Keratinocyte (primary cell): Measurements from ENCODE around the gene HNF1B. TPM values are rescaled to one million over a fixed set of nuclear protein-coding genes. Genes with fewer than 3 reads are reported as not detected.

ENCODE experiments used
- DNase-seq: peaks from one replicate; pipeline ENCODE4 v3.0.0-alpha.2; 2011; ENCODE audit warnings: low read depth, missing footprints, low spot score
- FAIRE-seq: peaks from 2 replicates; lab custom pipeline; 2011; peaks lifted over from hg19 to GRCh38; lab: Jason Lieb, UNC
- H2AFZ ChIP-seq: 2 replicates; pipeline ENCODE4 v1.6.0; 2012; ENCODE audit warnings: low read length, control low read depth, inconsistent platforms; ENCODE audit not compliant: control insufficient read depth
- H3K27ac ChIP-seq: 2 replicates; pipeline ENCODE4 v1.5.1; 2011; ENCODE audit warnings: low read length; ENCODE audit not compliant: control insufficient read depth, insufficient read depth
- H3K27me3 ChIP-seq: 3 replicates; pipeline ENCODE4 v1.6.0; 2011; ENCODE audit warnings: low read length; ENCODE audit not compliant: control insufficient read depth, insufficient read depth; ENCODE audit errors: extremely low read depth
- H3K36me3 ChIP-seq, 2 experiments: 2 replicates in 1 of 2; 3 replicates in 1 of 2; pipeline ENCODE4 v1.5.1; 2011; ENCODE audit warnings: low read length in 2 of 2, mild to moderate bottlenecking in 1 of 2; ENCODE audit not compliant: control insufficient read depth in 2 of 2, insufficient read depth in 2 of 2; ENCODE audit errors: extremely low read depth in 1 of 2
- H3K4me1 ChIP-seq: 3 replicates; pipeline ENCODE4 v1.5.1; 2011; ENCODE audit warnings: low read length; ENCODE audit not compliant: control insufficient read depth, insufficient read depth; ENCODE audit errors: extremely low read depth
- H3K4me2 ChIP-seq: 3 replicates; pipeline ENCODE4 v1.6.0; 2011; ENCODE audit warnings: low read depth, low read length; ENCODE audit not compliant: control insufficient read depth, insufficient read depth; ENCODE audit errors: extremely low read depth
- H3K4me3 ChIP-seq, 3 experiments: fragments of 200-600 bp in 1 of 3; sonication (generic) in 1 of 3; 2 replicates in 2 of 3; 3 replicates in 1 of 3; pipeline ENCODE4 v1.5.1; 2011 to 2016; ENCODE audit warnings: low read length in 3 of 3, mild to moderate bottlenecking in 3 of 3, control low read depth in 2 of 3, inconsistent platforms in 1 of 3, low read depth in 1 of 3, mixed read lengths in 1 of 3, mixed run types in 1 of 3, moderate library complexity in 1 of 3; ENCODE audit not compliant: control insufficient read depth in 2 of 3, insufficient read depth in 2 of 3; ENCODE audit errors: extremely low read depth in 1 of 3
- H3K79me2 ChIP-seq: 2 replicates; pipeline ENCODE4 v1.6.0; 2012; ENCODE audit warnings: low read length; ENCODE audit not compliant: control insufficient read depth, insufficient read depth
- H3K9ac ChIP-seq: 3 replicates; pipeline ENCODE4 v1.6.0; 2011; ENCODE audit warnings: low read length; ENCODE audit not compliant: control insufficient read depth, insufficient read depth; ENCODE audit errors: extremely low read depth
- H3K9me1 ChIP-seq: 3 replicates; pipeline ENCODE4 v1.6.0; 2011; ENCODE audit warnings: low read length; ENCODE audit not compliant: control insufficient read depth, insufficient read depth; ENCODE audit errors: extremely low read depth
- H3K9me3 ChIP-seq: 2 replicates; pipeline ENCODE4 v1.5.1; 2012; ENCODE audit warnings: low read depth, low read length; ENCODE audit not compliant: control insufficient read depth
- H4K20me1 ChIP-seq: 3 replicates; pipeline ENCODE4 v1.6.0; 2011; ENCODE audit warnings: low read length; ENCODE audit not compliant: control insufficient read depth, insufficient read depth; ENCODE audit errors: extremely low read depth
- CTCF ChIP-seq, 3 experiments: IDR thresholded peaks in 1 of 3; conservative IDR thresholded peaks in 1 of 3; optimal IDR thresholded peaks in 1 of 3; 2 replicates in 2 of 3; 3 replicates in 1 of 3; pipeline versions ENCODE3 to v1.5.1; 2011; ENCODE audit warnings: low read length in 3 of 3, mild to moderate bottlenecking in 3 of 3, moderate library complexity in 2 of 3, control low read depth in 1 of 3, inconsistent platforms in 1 of 3; ENCODE audit not compliant: insufficient read depth in 2 of 3; ENCODE audit errors: extremely low read depth in 1 of 3
- EZH2 ChIP-seq: IDR thresholded peaks from one replicate; pipeline ENCODE4 v1.6.1; 2012; ENCODE audit warnings: inconsistent platforms, mild to moderate bottlenecking, low read length, moderate library complexity
- dilution Hi-C: fragments of 300-500 bp; cut with MboI; formaldehyde crosslinking; loops from one replicate; pipeline ENCODE4 v1.7.0; 2020; ENCODE audit warnings: low sequenced_read_pairs; ENCODE audit not compliant: extremely low pct_ligation_motif_present
- polyA plus RNA-seq, 5 experiments: library from polyadenylated mRNA; depleted of rRNA in 3 of 5; stranded (reverse) in 3 of 5; stranded (forward) in 1 of 5; unstranded in 1 of 5; fragments of >200 nt; gene quantifications; 1 replicate in 1 of 5; 2 replicates in 3 of 5; 3 replicates in 1 of 5; pipeline versions ENCODE4 v1.2.1 to v1.2.3, GENCODE V29; 2011 to 2012; ENCODE audit warnings: missing spikeins in 2 of 5, low read depth in 1 of 5, low replicate concordance in 1 of 5

HNF1B gene
- polyA plus RNA-seq, 1 donor (not counting 4 experiments of a cell fraction or from before 2014, with no cell fraction given), result not detected

- H3K27ac ChIP-seq, result no peak overlapping the region
- dilution Hi-C loops, result no loop called here
- peaks cover 13% of the 10 kb centered on the region for H3K4me1 ChIP-seq
- H3K36me3 ChIP-seq, result no peaks in the 10 kb centered on the region
- no peak for FAIRE-seq
- H3K4me2 ChIP-seq, result no peak overlapping the region
- H3K9ac ChIP-seq, result no peak overlapping the region
- H3K9me3 ChIP-seq, result no peaks in the 10 kb centered on the region
- TF ChIP-seq EZH2, result no peak
- no peak for TF ChIP-seq CTCF (optimal IDR thresholded peaks at IDR 0.05 in 1 of 3, IDR thresholded peaks at IDR 0.05 in 1 of 3, conservative IDR thresholded peaks at IDR 0.05 in 1 of 3; ENCODE audit: extremely low read depth in 1 of 3, insufficient read depth in 2 of 3, low read length in 3 of 3)
- no peak for DNase-seq
- H3K4me3 ChIP-seq, result no peak overlapping the region
- H3K79me2 ChIP-seq, result no peaks in the 10 kb centered on the region
- H3K27me3 ChIP-seq, result peaks cover 77% of the 10 kb centered on the region
- no peaks in the 10 kb centered on the region for H4K20me1 ChIP-seq
- no peaks in the 10 kb centered on the region for H3K9me1 ChIP-seq
- H2AFZ ChIP-seq, result no peak overlapping the region
Measured at GRCh38 chr17:37740915-37741314, 3.9 kb downstream of the HNF1B start.

DNA sequence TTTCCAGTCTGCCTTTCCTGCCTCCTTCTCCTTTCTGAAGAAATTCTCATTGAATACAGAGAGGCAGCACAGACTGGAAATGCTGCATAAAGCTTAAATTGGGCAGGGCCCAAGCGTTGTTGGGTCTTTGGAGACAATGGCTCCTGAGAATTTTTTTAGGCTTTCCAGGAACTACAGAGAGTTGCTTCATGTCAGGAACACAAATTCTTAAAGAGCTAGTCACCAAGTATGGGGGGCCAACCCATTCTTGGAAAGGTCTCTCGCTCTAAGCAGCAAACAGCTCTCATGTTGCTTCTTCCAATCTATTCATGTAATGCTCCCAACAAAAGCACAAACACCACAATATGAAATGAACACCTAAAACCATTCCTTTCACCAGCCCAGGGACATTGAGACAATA, 6.9 kb downstream of the HNF1B start:
- H2AFZ ChIP-seq, result no peak overlapping the region
- dilution Hi-C loops, result no loop called here
- H3K79me2 ChIP-seq, result no peaks in the 10 kb centered on the region
- no peaks in the 10 kb centered on the region for H3K36me3 ChIP-seq
- no peaks in the 10 kb centered on the region for H3K9me1 ChIP-seq
- FAIRE-seq (no peak), DNase-seq (no peak)
- H3K27ac ChIP-seq, result no peak overlapping the region
- H3K27me3 ChIP-seq, result peaks cover 54% of the 10 kb centered on the region
- H3K9ac ChIP-seq, result no peak overlapping the region
- peaks cover 2% of the 10 kb centered on the region for H4K20me1 ChIP-seq
- H3K9me3 ChIP-seq, result no peaks in the 10 kb centered on the region
- TF ChIP-seq CTCF (optimal IDR thresholded peaks at IDR 0.05 in 1 of 3, IDR thresholded peaks at IDR 0.05 in 1 of 3, conservative IDR thresholded peaks at IDR 0.05 in 1 of 3; ENCODE audit: extremely low read depth in 1 of 3, insufficient read depth in 2 of 3, low read length in 3 of 3) (no peak), EZH2 (peak; percentile 34)
- H3K4me2 ChIP-seq, result no peak overlapping the region
- peaks cover 9% of the 10 kb centered on the region for H3K4me1 ChIP-seq
- H3K4me3 ChIP-seq, result no peak overlapping the region
